WTC11 (cell line): ENCODE measurements around the gene ANKRD53. TPM values are rescaled to one million over a fixed set of nuclear protein-coding genes. Genes with fewer than 3 reads are reported as not detected.

Experiments
- ATAC-seq: fragments of 200-7000 bp; cut with Tn5 transposase; 2 replicates; pipeline ENCODE4 v1.10.0; 2021; ENCODE audit warnings: mild to moderate bottlenecking, moderate library complexity
- CTCF ChIA-PET: fragments of 300-600 bp; sonication (Branson Sonifier 250); formaldehyde crosslinking; loops from one replicate; lab custom pipeline; 2021; ENCODE audit warnings: antibody characterized with exemption; lab: Charles Lee
- POLR2A ChIA-PET: fragments of 350-600 bp; sonication (Branson Sonifier 250); formaldehyde crosslinking; loops from one replicate; lab custom pipeline; 2021; ENCODE audit warnings: antibody characterized with exemption; lab: Charles Lee
- DNase-seq: peaks from one replicate; pipeline ENCODE4 v3.0.0; 2021; ENCODE audit warnings: low spot score
- H3K27ac Mint-ChIP-seq: 2 replicates; pipeline ENCODE4 v1.8.0; 2021; ENCODE audit warnings: mixed read lengths
- H3K27me3 Mint-ChIP-seq: 2 replicates; pipeline ENCODE4 v1.8.0; 2021; ENCODE audit warnings: low read depth, mild to moderate bottlenecking, moderate library complexity, mixed read lengths
- H3K36me3 Mint-ChIP-seq: 2 replicates; pipeline ENCODE4 v1.8.0; 2021; ENCODE audit warnings: mixed read lengths
- H3K4me1 Mint-ChIP-seq: 2 replicates; pipeline ENCODE4 v1.8.0; 2022; ENCODE audit warnings: mixed read lengths
- H3K4me3 Mint-ChIP-seq: 2 replicates; pipeline ENCODE4 v1.8.0; 2021; ENCODE audit warnings: mild to moderate bottlenecking, moderate library complexity, mixed read lengths
- H3K9me3 Mint-ChIP-seq: 2 replicates; pipeline ENCODE4 v1.8.0; 2021; ENCODE audit warnings: mixed read lengths
- ATF1 ChIP-seq: sonication (generic); formaldehyde crosslinking; IDR thresholded peaks from 2 replicates; pipeline ENCODE4 v1.8.1; 2023; ENCODE audit warnings: mild to moderate bottlenecking, moderate library complexity, missing genetic modification reagents
- CBFB ChIP-seq: sonication (generic); formaldehyde crosslinking; IDR thresholded peaks from 2 replicates; pipeline ENCODE4 v1.8.1; 2022; ENCODE audit warnings: mild to moderate bottlenecking, low read depth, missing genetic modification reagents
- E2F4 ChIP-seq: sonication (generic); formaldehyde crosslinking; IDR thresholded peaks from 2 replicates; pipeline ENCODE4 v1.8.1; 2022; ENCODE audit warnings: low read depth, mild to moderate bottlenecking, moderate library complexity, missing genetic modification reagents, borderline replicate concordance
- ESRRA ChIP-seq: sonication (generic); formaldehyde crosslinking; IDR thresholded peaks from 2 replicates; pipeline ENCODE4 v1.8.1; 2022; ENCODE audit warnings: mild to moderate bottlenecking, missing genetic modification reagents, borderline replicate concordance
- GTF2I ChIP-seq: fragments of 250-450 bp; sonication (Bioruptor Pico); conservative IDR thresholded peaks from 2 replicates; pipeline ENCODE4 v1.4.0; 2021; ENCODE audit warnings: mild to moderate bottlenecking
- IRF2 ChIP-seq: sonication (generic); formaldehyde crosslinking; IDR thresholded peaks from 2 replicates; pipeline ENCODE4 v1.8.0; 2022; ENCODE audit warnings: low read depth, missing genetic modification reagents, borderline replicate concordance
- JAZF1 ChIP-seq: fragments of 250-450 bp; sonication (Bioruptor Pico); IDR thresholded peaks from 2 replicates; pipeline ENCODE4 v1.9.0; 2021; ENCODE audit warnings: moderate library complexity, mild to moderate bottlenecking, inconsistent platforms
- MYBL2 ChIP-seq: sonication (generic); formaldehyde crosslinking; IDR thresholded peaks from 2 replicates; pipeline ENCODE4 v1.8.1; 2023; ENCODE audit warnings: mild to moderate bottlenecking, moderate library complexity, missing genetic modification reagents
- NFATC4 ChIP-seq: fragments of 250-450 bp; sonication (Bioruptor Pico); IDR thresholded peaks from 2 replicates; pipeline ENCODE4 v1.9.0; 2021; ENCODE audit warnings: mild to moderate bottlenecking
- NR2C2 ChIP-seq: sonication (generic); formaldehyde crosslinking; IDR thresholded peaks from 2 replicates; pipeline ENCODE4 v1.8.0; 2022; ENCODE audit warnings: mild to moderate bottlenecking, missing genetic modification reagents
- PRRX2 ChIP-seq: fragments of 250-450 bp; sonication (Bioruptor Pico); IDR thresholded peaks from 2 replicates; pipeline ENCODE4 v1.8.0; 2021; ENCODE audit warnings: mild to moderate bottlenecking
- RORB ChIP-seq: fragments of 250-450 bp; sonication (Bioruptor Pico); IDR thresholded peaks from 2 replicates; pipeline ENCODE4 v1.9.0; 2021; ENCODE audit warnings: mild to moderate bottlenecking
- SMAD4 ChIP-seq: sonication (generic); formaldehyde crosslinking; IDR thresholded peaks from 2 replicates; pipeline ENCODE4 v1.8.0; 2022; ENCODE audit warnings: mild to moderate bottlenecking, missing genetic modification reagents
- ZNF423 ChIP-seq: fragments of 250-450 bp; sonication (Bioruptor Pico); IDR thresholded peaks from 2 replicates; pipeline ENCODE4 v2.1.2; 2022; ENCODE audit warnings: mild to moderate bottlenecking, moderate library complexity
- ZSCAN18 ChIP-seq: fragments of 250-450 bp; sonication (Bioruptor Pico); IDR thresholded peaks from 2 replicates; pipeline ENCODE4 v2.1.2; 2022; ENCODE audit warnings: mild to moderate bottlenecking, moderate library complexity
- total RNA-seq: library from RNA; stranded (reverse); gene quantifications from 3 replicates; pipeline ENCODE4 v1.2.3, GENCODE V29; 2021
- TF ChIP-seq, protein P1 (sequence below): sonication (generic); formaldehyde crosslinking; IDR thresholded peaks from 2 replicates; pipeline ENCODE4 v1.8.1; 2022; ENCODE audit warnings: missing genetic modification reagents, borderline replicate concordance
- TF ChIP-seq, protein P2 (sequence below): sonication (generic); formaldehyde crosslinking; IDR thresholded peaks from 2 replicates; pipeline ENCODE4 v1.8.0; 2023; ENCODE audit warnings: missing genetic modification reagents
- TF ChIP-seq, protein P3 (sequence below): sonication (generic); formaldehyde crosslinking; IDR thresholded peaks from 2 replicates; pipeline ENCODE4 v1.8.0; 2022; ENCODE audit warnings: missing genetic modification reagents

The ANKRD53 gene
- total RNA-seq, 1 experiment from 2014 or later = 0.81 TPM

- no peak for TF ChIP-seq SMAD4
- no peak for TF ChIP-seq CBFB (CRISPR knock-in tag)
Measured at GRCh38 chr2:71004857-71005256, 26.4 kb downstream of the ANKRD53 start (continued).

- Mint-ChIP-seq H3K4me3 (no peak overlapping the region), H3K27ac (no peak overlapping the region), H3K9me3 (peaks cover 6% of the 10 kb centered on the region), H3K36me3 (no peaks in the 10 kb centered on the region), H3K4me1 (peaks cover 18% of the 10 kb centered on the region)
- no peak for ATAC-seq
- no peak for DNase-seq
- CTCF ChIA-PET = no interaction called here
- TF ChIP-seq MYBL2 (CRISPR knock-in tag) (no peak), PRRX2 (no peak), IRF2 (no peak), ESRRA (CRISPR knock-in tag) (no peak), E2F4 (CRISPR knock-in tag) (no peak), NR2C2 (no peak), RORB (no peak), ZNF423 (CRISPR knock-in tag) (no peak), SMAD4 (no peak), ZSCAN18 (no peak)
- TF ChIP-seq, protein P1, sequence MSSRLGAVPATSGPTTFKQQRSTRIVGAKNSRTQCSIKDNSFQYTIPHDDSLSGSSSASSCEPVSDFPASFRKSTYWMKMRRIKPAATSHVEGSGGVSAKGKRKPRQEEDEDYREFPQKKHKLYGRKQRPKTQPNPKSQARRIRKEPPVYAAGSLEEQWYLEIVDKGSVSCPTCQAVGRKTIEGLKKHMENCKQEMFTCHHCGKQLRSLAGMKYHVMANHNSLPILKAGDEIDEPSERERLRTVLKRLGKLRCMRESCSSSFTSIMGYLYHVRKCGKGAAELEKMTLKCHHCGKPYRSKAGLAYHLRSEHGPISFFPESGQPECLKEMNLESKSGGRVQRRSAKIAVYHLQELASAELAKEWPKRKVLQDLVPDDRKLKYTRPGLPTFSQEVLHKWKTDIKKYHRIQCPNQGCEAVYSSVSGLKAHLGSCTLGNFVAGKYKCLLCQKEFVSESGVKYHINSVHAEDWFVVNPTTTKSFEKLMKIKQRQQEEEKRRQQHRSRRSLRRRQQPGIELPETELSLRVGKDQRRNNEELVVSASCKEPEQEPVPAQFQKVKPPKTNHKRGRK (CRISPR knock-in tag) = no peak
- TF ChIP-seq, protein P2, sequence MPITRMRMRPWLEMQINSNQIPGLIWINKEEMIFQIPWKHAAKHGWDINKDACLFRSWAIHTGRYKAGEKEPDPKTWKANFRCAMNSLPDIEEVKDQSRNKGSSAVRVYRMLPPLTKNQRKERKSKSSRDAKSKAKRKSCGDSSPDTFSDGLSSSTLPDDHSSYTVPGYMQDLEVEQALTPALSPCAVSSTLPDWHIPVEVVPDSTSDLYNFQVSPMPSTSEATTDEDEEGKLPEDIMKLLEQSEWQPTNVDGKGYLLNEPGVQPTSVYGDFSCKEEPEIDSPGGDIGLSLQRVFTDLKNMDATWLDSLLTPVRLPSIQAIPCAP (CRISPR knock-in tag) = no peak
- TF ChIP-seq, all 79 proteins: peak for 0
- POLR2A ChIA-PET = no interaction called here
- peaks cover 20% of the 10 kb centered on the region for H3K27me3 Mint-ChIP-seq
Measured at GRCh38 chr2:71005271-71006202, 27.1 kb downstream of the ANKRD53 start.

- Mint-ChIP-seq H3K36me3 (no peaks in the 10 kb centered on the region), H3K4me3 (no peak overlapping the region), H3K9me3 (peaks cover 6% of the 10 kb centered on the region), H3K4me1 (peaks cover 12% of the 10 kb centered on the region)
- ATAC-seq = no peak
- TF ChIP-seq NFATC4 (no peak), ATF1 (no peak), ESRRA (CRISPR knock-in tag) (no peak), MYBL2 (CRISPR knock-in tag) (no peak), GTF2I (CRISPR knock-in tag) (no peak), ZNF423 (CRISPR knock-in tag) (no peak), JAZF1 (CRISPR knock-in tag) (no peak)
- TF ChIP-seq, protein P3, sequence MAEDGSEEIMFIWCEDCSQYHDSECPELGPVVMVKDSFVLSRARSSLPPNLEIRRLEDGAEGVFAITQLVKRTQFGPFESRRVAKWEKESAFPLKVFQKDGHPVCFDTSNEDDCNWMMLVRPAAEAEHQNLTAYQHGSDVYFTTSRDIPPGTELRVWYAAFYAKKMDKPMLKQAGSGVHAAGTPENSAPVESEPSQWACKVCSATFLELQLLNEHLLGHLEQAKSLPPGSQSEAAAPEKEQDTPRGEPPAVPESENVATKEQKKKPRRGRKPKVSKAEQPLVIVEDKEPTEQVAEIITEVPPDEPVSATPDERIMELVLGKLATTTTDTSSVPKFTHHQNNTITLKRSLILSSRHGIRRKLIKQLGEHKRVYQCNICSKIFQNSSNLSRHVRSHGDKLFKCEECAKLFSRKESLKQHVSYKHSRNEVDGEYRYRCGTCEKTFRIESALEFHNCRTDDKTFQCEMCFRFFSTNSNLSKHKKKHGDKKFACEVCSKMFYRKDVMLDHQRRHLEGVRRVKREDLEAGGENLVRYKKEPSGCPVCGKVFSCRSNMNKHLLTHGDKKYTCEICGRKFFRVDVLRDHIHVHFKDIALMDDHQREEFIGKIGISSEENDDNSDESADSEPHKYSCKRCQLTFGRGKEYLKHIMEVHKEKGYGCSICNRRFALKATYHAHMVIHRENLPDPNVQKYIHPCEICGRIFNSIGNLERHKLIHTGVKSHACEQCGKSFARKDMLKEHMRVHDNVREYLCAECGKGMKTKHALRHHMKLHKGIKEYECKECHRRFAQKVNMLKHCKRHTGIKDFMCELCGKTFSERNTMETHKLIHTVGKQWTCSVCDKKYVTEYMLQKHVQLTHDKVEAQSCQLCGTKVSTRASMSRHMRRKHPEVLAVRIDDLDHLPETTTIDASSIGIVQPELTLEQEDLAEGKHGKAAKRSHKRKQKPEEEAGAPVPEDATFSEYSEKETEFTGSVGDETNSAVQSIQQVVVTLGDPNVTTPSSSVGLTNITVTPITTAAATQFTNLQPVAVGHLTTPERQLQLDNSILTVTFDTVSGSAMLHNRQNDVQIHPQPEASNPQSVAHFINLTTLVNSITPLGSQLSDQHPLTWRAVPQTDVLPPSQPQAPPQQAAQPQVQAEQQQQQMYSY (CRISPR knock-in tag) = no peak
- TF ChIP-seq, all 79 proteins: peak for 0
- ChIA-PET POLR2A (no interaction called here), CTCF (interaction anchor here (1.5 kb wide), 1 partner anchor 28 kb away, joined by 9 read pairs; the partner anchor contains the start of gene ANKRD53)
- DNase-seq = no peak
- Mint-ChIP-seq H3K27ac (no peak overlapping the region), H3K27me3 (peaks cover 17% of the 10 kb centered on the region; the same call in 1 of the 2 replicates)
Measured at GRCh38 chr2:71006323-71006722, 27.9 kb downstream of the ANKRD53 start.
